Activated CD8-positive, alpha-beta T cell treated with anti-CD3 and anti-CD28 coated beads for 36 hours (primary cell): Measurements from ENCODE around the gene GRIK3. TPM values are rescaled to one million over a fixed set of nuclear protein-coding genes. Genes with fewer than 3 reads are reported as not detected.

Experiments
- ATAC-seq: fragments of 200-7000 bp; cut with Tn5 transposase; one replicate; pipeline ENCODE4 v1.10.0; 2021; ENCODE audit warnings: mild to moderate bottlenecking, moderate library complexity
- CTCF ChIA-PET: fragments of 350-600 bp; sonication (Branson Sonifier 250); formaldehyde crosslinking; loops from one replicate; lab custom pipeline; 2021; ENCODE audit warnings: antibody characterized with exemption; lab: Charles Lee
- POLR2A ChIA-PET: fragments of 350-600 bp; sonication (Branson Sonifier 250); formaldehyde crosslinking; loops from one replicate; lab custom pipeline; 2021; ENCODE audit warnings: antibody characterized with exemption; lab: Charles Lee
- DNase-seq: peaks from one replicate; pipeline ENCODE4 v3.0.0-alpha.2; 2020
- H3K27ac Mint-ChIP-seq: one replicate; pipeline ENCODE4 v1.8.0; 2021; ENCODE audit warnings: mild to moderate bottlenecking, mixed read lengths
- H3K27me3 Mint-ChIP-seq: one replicate; pipeline ENCODE4 v1.8.0; 2021; ENCODE audit warnings: mixed read lengths
- H3K36me3 Mint-ChIP-seq: one replicate; pipeline ENCODE4 v1.8.0; 2021; ENCODE audit warnings: low read depth, mixed read lengths
- H3K4me1 Mint-ChIP-seq: one replicate; pipeline ENCODE4 v1.8.0; 2021; ENCODE audit warnings: low read depth, mixed read lengths
- H3K4me3 Mint-ChIP-seq: one replicate; pipeline ENCODE4 v1.8.0; 2021; ENCODE audit warnings: mild to moderate bottlenecking, moderate library complexity, mixed read lengths
- H3K9me3 Mint-ChIP-seq: one replicate; pipeline ENCODE4 v1.8.0; 2021; ENCODE audit warnings: mixed read lengths
- intact Hi-C: fragments of 100-400 bp; cut with micrococcal nuclease; formaldehyde crosslinking; loops from one replicate; pipeline ENCODE4 v1.10.0; 2022
- total RNA-seq, 2 experiments: library from RNA; stranded (reverse); gene quantifications; one replicate each; pipeline ENCODE4 v1.2.3, GENCODE V29; 2021
- TF ChIP-seq, protein P1 (sequence below): fragments of 200-600 bp; IDR thresholded peaks from one replicate; pipeline ENCODE4 v1.8.0; 2022; ENCODE audit warnings: antibody characterized with exemption, mild to moderate bottlenecking

GRIK3 gene
- total RNA-seq, 2 experiments from 2014 or later: not detected

DNA sequence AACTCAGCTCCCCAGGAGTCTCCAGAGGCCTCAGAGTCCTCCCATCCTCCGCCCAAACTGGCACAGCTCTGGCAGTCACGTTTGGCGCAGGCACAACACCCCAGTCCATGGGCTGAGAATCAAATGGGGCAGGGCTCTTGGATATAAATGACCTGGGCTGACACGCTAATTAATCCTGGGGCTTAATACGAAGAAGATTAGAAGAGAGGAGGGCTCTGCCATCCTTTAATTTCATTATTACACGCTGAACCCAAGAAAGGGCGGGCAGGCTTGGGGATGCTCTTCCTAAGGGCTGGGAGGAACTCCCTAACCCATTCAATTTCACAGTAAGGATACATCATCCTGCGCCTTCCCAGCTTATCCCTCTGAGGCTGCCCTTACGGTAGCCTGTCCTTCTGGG, 2.4 kb downstream of the GRIK3 start:
- Mint-ChIP-seq H3K36me3 (no peaks in the 10 kb centered on the region), H3K27ac (no peak overlapping the region), H3K9me3 (no peaks in the 10 kb centered on the region), H3K4me3 (no peak overlapping the region), H3K27me3 (peaks cover 47% of the 10 kb centered on the region), H3K4me1 (peaks cover 11% of the 10 kb centered on the region)
- ATAC-seq (no peak), DNase-seq (no peak)
- TF ChIP-seq, protein P1, sequence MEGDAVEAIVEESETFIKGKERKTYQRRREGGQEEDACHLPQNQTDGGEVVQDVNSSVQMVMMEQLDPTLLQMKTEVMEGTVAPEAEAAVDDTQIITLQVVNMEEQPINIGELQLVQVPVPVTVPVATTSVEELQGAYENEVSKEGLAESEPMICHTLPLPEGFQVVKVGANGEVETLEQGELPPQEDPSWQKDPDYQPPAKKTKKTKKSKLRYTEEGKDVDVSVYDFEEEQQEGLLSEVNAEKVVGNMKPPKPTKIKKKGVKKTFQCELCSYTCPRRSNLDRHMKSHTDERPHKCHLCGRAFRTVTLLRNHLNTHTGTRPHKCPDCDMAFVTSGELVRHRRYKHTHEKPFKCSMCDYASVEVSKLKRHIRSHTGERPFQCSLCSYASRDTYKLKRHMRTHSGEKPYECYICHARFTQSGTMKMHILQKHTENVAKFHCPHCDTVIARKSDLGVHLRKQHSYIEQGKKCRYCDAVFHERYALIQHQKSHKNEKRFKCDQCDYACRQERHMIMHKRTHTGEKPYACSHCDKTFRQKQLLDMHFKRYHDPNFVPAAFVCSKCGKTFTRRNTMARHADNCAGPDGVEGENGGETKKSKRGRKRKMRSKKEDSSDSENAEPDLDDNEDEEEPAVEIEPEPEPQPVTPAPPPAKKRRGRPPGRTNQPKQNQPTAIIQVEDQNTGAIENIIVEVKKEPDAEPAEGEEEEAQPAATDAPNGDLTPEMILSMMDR: no peak
- ChIA-PET CTCF (no interaction called here), POLR2A (no interaction called here)
- intact Hi-C loops: no loop called here

DNA sequence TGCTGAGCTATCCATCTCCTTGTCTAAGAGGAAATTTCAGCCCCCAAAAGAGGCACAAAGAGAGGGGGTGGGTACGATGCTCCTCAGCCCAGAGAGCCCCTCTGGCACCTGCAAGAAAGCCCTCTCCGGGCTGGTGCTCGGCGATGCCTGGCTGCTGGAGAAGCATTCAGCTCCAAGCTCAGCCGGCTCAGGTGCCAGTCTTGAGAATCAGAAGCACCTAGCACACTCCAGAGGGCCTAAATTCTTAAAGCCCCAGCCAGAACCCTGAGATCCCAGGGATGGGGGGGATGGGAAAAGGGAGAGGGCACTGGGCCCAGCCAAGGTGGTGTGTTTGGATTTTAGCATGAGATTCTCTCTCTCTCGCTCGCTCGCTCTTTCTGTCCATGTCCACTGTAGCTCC, 2.9 kb downstream of the GRIK3 start:
- Mint-ChIP-seq H3K36me3 (no peaks in the 10 kb centered on the region), H3K27me3 (peaks cover 45% of the 10 kb centered on the region), H3K27ac (no peak overlapping the region), H3K4me1 (peaks cover 11% of the 10 kb centered on the region), H3K4me3 (no peak overlapping the region), H3K9me3 (no peaks in the 10 kb centered on the region)
- DNase-seq (no peak), ATAC-seq (no peak)
- intact Hi-C loops: no loop called here
- POLR2A ChIA-PET: no interaction called here
- TF ChIP-seq, protein P1: no peak
- CTCF ChIA-PET: no interaction called here

DNA sequence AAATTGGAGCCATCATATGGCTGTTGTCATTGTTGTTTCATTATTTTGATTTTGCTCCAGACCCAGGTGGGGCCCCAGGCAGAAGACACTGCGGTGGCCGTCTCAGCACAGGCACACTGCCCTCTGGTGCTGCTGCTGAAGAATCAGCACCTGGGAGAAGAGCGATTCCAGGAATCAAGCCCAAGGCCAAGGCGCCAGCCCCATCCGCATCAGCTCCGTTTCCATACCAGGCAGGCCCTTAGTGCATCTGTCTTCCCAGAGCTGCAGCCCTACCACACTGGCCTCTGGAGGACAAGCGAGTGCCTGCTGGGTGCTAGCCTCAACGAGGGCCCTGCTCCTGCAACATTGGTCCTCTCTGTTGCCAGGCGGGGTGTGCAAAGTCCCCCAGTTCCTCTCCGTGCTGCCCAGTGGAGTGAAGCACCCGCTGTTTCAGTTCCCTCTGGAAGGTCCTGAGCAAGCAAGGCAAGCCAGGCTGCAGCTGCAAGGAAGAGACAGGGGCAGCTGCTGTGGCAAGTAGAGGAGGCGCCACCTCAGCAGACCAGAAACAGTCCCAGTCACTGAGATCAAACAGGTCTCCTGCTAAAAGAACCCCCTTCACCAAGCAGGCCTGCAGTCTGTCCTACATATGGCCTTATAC, 5.2 kb downstream of the GRIK3 start:
- ATAC-seq: no peak
- Mint-ChIP-seq H3K4me1 (no peaks in the 10 kb centered on the region), H3K4me3 (no peak overlapping the region), H3K27me3 (peaks cover 30% of the 10 kb centered on the region), H3K9me3 (no peaks in the 10 kb centered on the region), H3K27ac (no peak overlapping the region), H3K36me3 (no peaks in the 10 kb centered on the region)
- ChIA-PET POLR2A (no interaction called here), CTCF (no interaction called here)
- DNase-seq: no peak
- TF ChIP-seq, protein P1: no peak
- intact Hi-C loops: no loop called here

DNA sequence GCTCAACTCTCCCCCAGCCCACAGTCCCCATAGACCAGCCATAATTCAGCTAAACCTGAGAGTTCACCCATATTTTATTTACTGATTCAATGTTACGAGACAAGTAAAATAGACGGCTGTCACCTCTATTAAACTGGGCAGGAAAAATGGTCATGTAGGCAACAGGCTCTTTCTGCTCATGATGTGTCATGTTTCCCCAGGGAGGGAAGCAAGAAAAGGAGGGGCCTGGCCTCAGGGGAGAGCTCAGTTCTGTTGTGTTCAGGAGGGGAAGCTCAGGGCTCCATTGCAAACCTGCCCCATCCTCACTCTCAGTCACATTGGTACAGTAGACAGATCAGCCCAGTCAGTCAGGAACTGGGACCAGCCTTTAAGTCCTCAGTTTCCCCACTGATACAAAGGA, 12.8 kb downstream of the GRIK3 start:
- CTCF ChIA-PET: no interaction called here
- peaks cover 17% of the 10 kb centered on the region for H3K27me3 Mint-ChIP-seq
- ATAC-seq: no peak

DNA sequence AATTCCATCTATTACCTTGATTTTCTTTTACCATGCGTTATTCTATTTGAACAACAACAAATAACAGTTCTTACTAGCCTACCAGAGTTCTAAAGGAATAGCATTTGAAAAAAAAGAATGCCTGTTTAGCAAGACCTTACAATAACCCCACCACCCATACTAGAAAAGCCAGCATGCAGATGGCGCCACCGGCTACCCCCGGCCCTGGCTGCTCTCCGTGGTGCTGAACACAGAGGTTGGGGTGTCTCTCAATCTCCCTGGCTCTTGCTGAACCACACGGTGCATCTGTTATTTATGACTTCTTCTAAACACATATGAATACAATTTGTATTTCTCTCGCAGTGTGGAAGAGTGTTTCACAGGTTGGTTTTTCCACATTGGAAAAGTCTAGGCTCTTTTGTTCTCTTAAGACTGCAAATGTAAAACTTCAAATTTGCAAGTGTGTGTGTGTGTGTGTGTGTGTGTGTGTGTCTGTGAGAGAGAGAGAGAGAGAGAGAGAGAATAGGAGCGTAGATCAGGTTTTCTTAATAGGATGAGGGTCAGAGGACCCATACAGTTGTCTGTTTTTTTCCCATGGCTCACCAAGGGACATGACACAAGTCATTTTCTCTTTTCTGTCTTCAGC, 13.6 kb downstream of the GRIK3 start:
- peaks cover 17% of the 10 kb centered on the region for H3K27me3 Mint-ChIP-seq
- no peaks in the 10 kb centered on the region for H3K4me1 Mint-ChIP-seq
- intact Hi-C loops: no loop called here
- no peak overlapping the region for H3K4me3 Mint-ChIP-seq
- no peaks in the 10 kb centered on the region for H3K36me3 Mint-ChIP-seq
- ChIA-PET CTCF (no interaction called here), POLR2A (no interaction called here)
- TF ChIP-seq, protein P1: no peak
- ATAC-seq (no peak), DNase-seq (peak; percentile 31)
- H3K9me3 Mint-ChIP-seq: no peaks in the 10 kb centered on the region
- H3K27ac Mint-ChIP-seq: no peak overlapping the region

More for the DNA sequence above, 12.8 kb downstream of the GRIK3 start:
- H3K4me1 Mint-ChIP-seq: no peaks in the 10 kb centered on the region
- H3K4me3 Mint-ChIP-seq: no peak overlapping the region
- no peaks in the 10 kb centered on the region for H3K36me3 Mint-ChIP-seq
- intact Hi-C loops: no loop called here
- no peak for DNase-seq
- H3K27ac Mint-ChIP-seq: no peak overlapping the region
- H3K9me3 Mint-ChIP-seq: no peaks in the 10 kb centered on the region
- TF ChIP-seq, protein P1: no peak
- POLR2A ChIA-PET: no interaction called here
